ENCODE measurements around the gene PCSK5.

PCSK5 gene

GRCh38 chr9:75885652-75886051 is 4.8 kb upstream of the PCSK5 start:
- no peak for TF ChIP-seq CTCF (IDR thresholded peaks at IDR 0.05; ENCODE audit: low read depth, low read length, missing control alignments)
- no peak overlapping the region for H3K4me3 ChIP-seq (replicated peaks; ENCODE audit: low read depth, low read length)
- no peak for DNase-seq (ENCODE audit: extremely low read depth, low read depth)

- DNase-seq (ENCODE audit: extremely low read depth, low read depth): no peak
- H3K4me3 ChIP-seq (replicated peaks; ENCODE audit: low read depth, low read length): peak overlapping the region; percentile 57
- no peak for TF ChIP-seq CTCF (IDR thresholded peaks at IDR 0.05; ENCODE audit: low read depth, low read length, missing control alignments)
These were observed 896 bp upstream of the PCSK5 start for GRCh38 chr9:75889577-75889976.

GRCh38 chr9:75889977-75890471 is 449 bp upstream of the PCSK5 start:
- no peak for TF ChIP-seq CTCF (IDR thresholded peaks at IDR 0.05; ENCODE audit: low read depth, low read length, missing control alignments)
- DNase-seq (ENCODE audit: extremely low read depth, low read depth): no peak

GRCh38 chr9:75891277-75891741 is 836 bp downstream of the PCSK5 start:
- no peak for DNase-seq (ENCODE audit: extremely low read depth, low read depth)

More at GRCh38 chr9:75889977-75890471, 449 bp upstream of the PCSK5 start:
- peak overlapping the region; percentile 57 for H3K4me3 ChIP-seq (replicated peaks; ENCODE audit: low read depth, low read length)

GRCh38 chr9:75891771-75892215 is 1.3 kb downstream of the PCSK5 start:
- peak overlapping the region; percentile 57 for H3K4me3 ChIP-seq (replicated peaks; ENCODE audit: low read depth, low read length)
- no peak for DNase-seq (ENCODE audit: extremely low read depth, low read depth)
- TF ChIP-seq CTCF (IDR thresholded peaks at IDR 0.05; ENCODE audit: low read depth, low read length, missing control alignments): no peak

More at GRCh38 chr9:75891277-75891741, 836 bp downstream of the PCSK5 start:
- no peak for TF ChIP-seq CTCF (IDR thresholded peaks at IDR 0.05; ENCODE audit: low read depth, low read length, missing control alignments)
- peak overlapping the region; percentile 57 for H3K4me3 ChIP-seq (replicated peaks; ENCODE audit: low read depth, low read length)

GRCh38 chr9:75892216-75892911 is 1.9 kb downstream of the PCSK5 start:
- no peak for TF ChIP-seq CTCF (IDR thresholded peaks at IDR 0.05; ENCODE audit: low read depth, low read length, missing control alignments)

More at GRCh38 chr9:75892216-75892911, 1.9 kb downstream of the PCSK5 start:
- DNase-seq (ENCODE audit: extremely low read depth, low read depth): no peak
- peak overlapping the region; percentile 57 for H3K4me3 ChIP-seq (replicated peaks; ENCODE audit: low read depth, low read length)

Measured in HFF-Myc (cell line).